Epithelial cell of proximal tubule (primary cell): Measurements from ENCODE around the gene C12orf50. TPM values are rescaled to one million over a fixed set of nuclear protein-coding genes. Genes with fewer than 3 reads are reported as not detected.

ENCODE experiments used
- DNase-seq: peaks from one replicate; pipeline ENCODE4 v3.0.0-alpha.2; 2011; ENCODE audit warnings: low read depth
- H3K4me3 ChIP-seq: 2 replicates; pipeline ENCODE4 v1.5.1; 2011; ENCODE audit warnings: low read depth, mild to moderate bottlenecking, low read length
- CTCF ChIP-seq: conservative IDR thresholded peaks from 2 replicates; pipeline ENCODE4 v1.5.1; 2012; ENCODE audit warnings: low read depth, mild to moderate bottlenecking, low read length
- total RNA-seq: library from RNA; depleted of rRNA; stranded (reverse); fragments of >200 nt; gene quantifications from 2 replicates; pipeline ENCODE4 v1.2.3, GENCODE V29; 2015

The C12orf50 gene
- total RNA-seq, 1 donor from 2014 or later: not detected

GRCh38 chr12:87991483-87991882 lies 37.7 kb downstream of the C12orf50 start:
- H3K4me3 ChIP-seq: no peak overlapping the region
- no peak for DNase-seq
- TF ChIP-seq CTCF: no peak

DNA sequence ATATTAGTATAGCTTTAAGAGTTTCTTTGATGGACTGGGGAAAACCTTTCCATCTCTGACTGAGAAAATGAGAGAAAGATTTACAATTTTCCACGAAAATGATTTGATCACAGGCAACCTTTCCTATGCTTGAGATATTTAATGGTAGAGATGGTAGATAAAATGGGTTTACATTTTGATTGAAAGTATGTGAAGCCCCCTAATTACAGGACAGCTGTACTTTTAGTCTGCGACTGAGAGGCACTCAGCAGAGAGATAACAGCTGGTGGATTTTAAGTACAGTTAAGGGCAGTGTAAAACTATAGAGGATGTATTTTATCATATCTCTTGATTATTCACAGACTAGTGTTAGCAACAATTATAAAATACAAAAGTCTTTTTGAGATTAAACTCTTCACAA lies 40.7 kb downstream of the C12orf50 start:
- no peak for TF ChIP-seq CTCF
- DNase-seq: no peak
- no peak overlapping the region for H3K4me3 ChIP-seq

- no peak for DNase-seq
Observed at GRCh38 chr12:87985069-87985675, 44.0 kb downstream of the C12orf50 start.

DNA sequence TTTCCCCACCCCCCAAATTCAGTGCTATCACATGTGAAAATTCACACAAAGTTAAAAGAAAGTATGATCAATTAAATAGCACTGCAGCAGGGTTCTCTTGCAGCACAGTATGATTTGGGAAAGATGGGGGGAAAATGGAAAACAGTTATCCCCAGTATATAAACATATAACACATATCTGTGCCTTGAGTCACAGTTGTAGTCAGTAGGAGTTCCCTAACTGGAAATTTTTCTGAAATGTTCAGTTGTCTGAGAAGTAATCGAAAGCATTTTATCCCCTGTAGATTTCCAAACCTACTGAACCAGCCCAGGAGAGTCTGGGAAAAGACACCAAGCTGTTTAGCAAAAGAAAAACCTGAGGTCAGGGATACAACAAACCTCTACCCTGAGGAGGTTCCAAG lies 47.0 kb downstream of the C12orf50 start:
- DNase-seq: no peak
- no peak for TF ChIP-seq CTCF
- no peak overlapping the region for H3K4me3 ChIP-seq

More at GRCh38 chr12:87985069-87985675, 44.0 kb downstream of the C12orf50 start:
- TF ChIP-seq CTCF: no peak
- no peak overlapping the region for H3K4me3 ChIP-seq

DNA sequence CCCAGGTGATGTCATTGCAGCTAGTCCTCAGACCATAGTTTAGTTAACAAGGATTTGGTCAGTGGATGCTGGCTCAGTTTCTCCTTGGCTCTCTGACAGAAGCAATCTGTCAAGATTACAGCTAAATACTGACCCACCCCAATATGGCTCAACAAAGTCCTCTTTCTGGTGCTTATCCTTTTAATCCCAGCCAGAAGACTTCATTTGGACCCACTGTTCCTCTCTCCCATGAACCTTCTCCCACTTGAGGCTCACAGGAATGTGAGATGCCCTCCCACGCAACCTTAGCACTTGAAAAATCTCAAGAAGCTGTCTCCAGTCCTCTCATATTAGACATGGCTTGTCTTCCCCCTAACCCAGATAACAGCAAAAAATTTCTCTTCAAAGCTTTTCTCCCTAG lies 47.7 kb downstream of the C12orf50 start:
- no peak for TF ChIP-seq CTCF
- H3K4me3 ChIP-seq: no peak overlapping the region
- DNase-seq: no peak

DNA sequence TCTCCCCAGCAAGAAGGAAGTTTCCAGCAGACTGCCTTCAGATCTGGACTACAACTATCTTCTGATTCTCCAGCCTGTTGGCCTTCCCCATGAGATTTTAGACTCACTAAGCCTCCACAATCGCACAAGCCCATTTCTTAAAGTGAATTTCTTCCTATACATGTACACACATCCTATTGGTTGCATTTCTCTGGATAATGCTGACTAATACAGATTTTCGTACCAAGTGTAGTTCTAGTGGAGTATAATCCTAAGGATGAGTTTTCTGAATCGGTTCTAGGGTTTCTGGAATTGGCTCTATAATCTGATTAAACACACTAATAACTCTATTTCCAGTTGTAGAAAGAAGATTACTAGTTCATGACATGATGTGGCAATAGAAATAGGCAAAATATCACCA lies 53.3 kb downstream of the C12orf50 start:
- DNase-seq: no peak
- H3K4me3 ChIP-seq: no peak overlapping the region

More for the DNA sequence above, 53.3 kb downstream of the C12orf50 start:
- TF ChIP-seq CTCF: no peak
